ENCODE results near the gene SLC9A7. TPM values are rescaled to one million over a fixed set of nuclear protein-coding genes. Genes with fewer than 3 reads are reported as not detected.

Gene SLC9A7
- total RNA-seq, 2 experiments from 2014 or later = 5.3 to 7.4 TPM

DNA sequence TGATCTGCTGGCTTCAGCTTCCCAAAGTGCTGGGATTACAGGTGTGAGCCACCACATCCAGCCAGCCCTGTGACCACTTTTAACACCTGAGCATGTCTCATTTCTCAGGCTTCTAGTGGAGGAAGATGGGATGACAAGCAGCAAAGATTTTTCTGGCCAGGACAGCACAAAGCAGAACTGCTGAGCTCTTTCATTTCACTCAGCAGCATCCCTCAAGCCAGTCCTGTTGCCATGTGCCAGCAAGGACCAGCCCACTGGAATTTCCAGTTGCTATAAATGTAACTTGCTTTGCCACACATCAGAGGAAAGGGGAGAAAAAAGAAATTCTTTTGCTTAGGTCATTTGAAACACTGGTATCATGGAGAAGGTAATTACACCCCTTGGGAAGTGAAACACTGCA lies 75.9 kb downstream of the SLC9A7 start:
- peaks cover 5% of the 10 kb centered on the region for H3K4me1 Mint-ChIP-seq
- no peaks in the 10 kb centered on the region for H3K9me3 Mint-ChIP-seq
- H3K27ac Mint-ChIP-seq = no peak overlapping the region
- no peak overlapping the region for H3K4me3 Mint-ChIP-seq
- DNase-seq = no peak
- H3K27me3 Mint-ChIP-seq = no peaks in the 10 kb centered on the region
- ChIA-PET POLR2A (no interaction called here), CTCF (interaction anchor here (0.6 kb wide), 1 partner anchor 134 kb away, joined by 3 read pairs; no protein-coding TSS in a partner anchor)
- H3K36me3 Mint-ChIP-seq (ENCODE audit: low read depth) = no peaks in the 10 kb centered on the region

DNA sequence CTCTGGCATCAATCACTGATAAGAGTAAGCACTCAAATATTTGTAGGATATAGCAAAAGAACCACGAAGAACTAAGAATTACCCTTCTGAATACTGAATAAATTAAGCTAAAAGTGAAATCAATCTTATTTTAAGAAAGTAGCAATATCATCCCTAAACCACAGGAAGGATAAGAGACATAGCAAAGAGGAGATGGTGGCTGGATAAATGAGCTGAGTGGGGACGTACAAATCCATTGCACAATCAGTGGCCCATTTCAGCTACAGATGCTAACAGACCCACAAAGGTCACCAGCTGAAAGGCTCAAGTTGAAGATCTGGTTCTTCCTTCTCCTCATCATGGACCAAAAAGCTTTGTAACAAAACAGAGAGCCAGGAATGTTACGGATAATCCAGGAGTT lies 77.1 kb downstream of the SLC9A7 start:
- DNase-seq = no peak
- POLR2A ChIA-PET = interaction anchor here (0.6 kb wide), 1 partner anchor 180 kb away, joined by 3 read pairs; no protein-coding TSS in a partner anchor
- Mint-ChIP-seq H3K4me1 (peaks cover 5% of the 10 kb centered on the region), H3K9me3 (no peaks in the 10 kb centered on the region), H3K4me3 (no peak overlapping the region), H3K36me3 (ENCODE audit: low read depth) (no peaks in the 10 kb centered on the region), H3K27me3 (no peaks in the 10 kb centered on the region), H3K27ac (no peak overlapping the region)
- CTCF ChIA-PET = interaction anchor here (1.0 kb wide), 1 partner anchor 29 kb away, joined by 3 read pairs; no protein-coding TSS in a partner anchor

DNA sequence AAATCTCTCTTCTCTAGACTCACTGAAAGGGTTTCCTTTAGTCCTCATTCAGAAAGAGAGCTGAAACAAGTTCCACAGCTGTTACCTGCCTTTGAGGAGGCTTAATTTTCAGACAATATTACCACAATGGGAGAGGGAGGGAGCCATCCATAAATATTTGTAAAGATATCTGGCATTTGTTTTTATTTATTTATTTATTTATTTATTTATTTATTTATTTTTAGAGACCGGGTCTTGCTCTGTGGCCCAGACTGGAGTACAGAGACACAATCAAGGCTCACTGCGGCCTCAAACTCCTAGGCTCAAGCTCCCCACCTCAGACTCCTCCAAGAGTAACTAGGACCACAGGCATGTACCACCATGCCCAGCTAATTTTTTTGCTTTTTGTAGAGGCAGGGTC lies 80.7 kb downstream of the SLC9A7 start:
- CTCF ChIA-PET = no interaction called here
- peaks cover 3% of the 10 kb centered on the region for H3K4me1 Mint-ChIP-seq
- H3K9me3 Mint-ChIP-seq = no peaks in the 10 kb centered on the region
- H3K27ac Mint-ChIP-seq = no peak overlapping the region
- no peaks in the 10 kb centered on the region for H3K36me3 Mint-ChIP-seq (ENCODE audit: low read depth)
- no peak for DNase-seq
- H3K27me3 Mint-ChIP-seq = no peaks in the 10 kb centered on the region
- POLR2A ChIA-PET = no interaction called here
- no peak overlapping the region for H3K4me3 Mint-ChIP-seq

DNA sequence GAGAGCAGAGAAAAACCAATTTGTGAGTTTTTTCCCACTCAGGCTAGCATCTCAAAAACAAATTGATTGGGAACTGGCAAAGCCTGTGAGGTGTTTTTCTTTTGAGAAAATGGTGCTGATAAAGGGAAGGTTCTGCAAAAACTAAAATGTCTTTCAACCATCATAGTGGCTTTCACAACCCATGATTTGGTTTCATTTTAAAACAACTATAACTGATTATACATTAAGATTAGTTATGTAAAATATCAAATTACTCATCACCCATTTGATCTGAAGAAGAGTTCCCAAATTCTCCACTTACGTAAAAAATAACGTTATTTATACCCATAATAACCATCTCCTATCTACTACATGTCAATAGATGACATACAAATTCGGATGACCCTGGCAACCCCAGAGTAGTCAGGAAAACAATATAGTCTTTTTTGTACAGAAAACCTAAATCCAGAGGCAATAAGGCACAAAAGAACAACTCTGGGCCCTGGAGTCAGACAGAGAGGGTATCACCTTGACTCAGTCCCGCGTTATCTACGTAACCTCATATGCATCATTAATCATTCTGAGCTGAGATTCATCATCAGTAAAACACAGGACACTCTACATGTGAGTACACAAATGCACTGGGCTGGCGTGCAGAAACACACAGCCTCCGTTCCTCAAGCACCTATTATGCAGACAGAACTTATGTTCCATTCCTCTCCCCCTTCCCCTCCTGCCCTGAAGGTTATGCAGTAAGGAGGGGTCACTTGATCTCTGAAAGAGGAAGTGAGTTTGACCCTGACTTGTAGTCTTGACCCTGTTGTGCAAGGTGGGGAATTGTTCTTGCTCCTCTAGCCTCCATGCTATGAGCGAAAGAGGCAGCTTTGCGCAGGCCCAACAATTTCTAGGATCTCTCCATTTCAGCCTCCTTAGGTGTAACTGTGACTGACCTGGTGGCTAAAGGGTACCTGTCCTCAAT lies 82.2 kb downstream of the SLC9A7 start:
- peaks cover 3% of the 10 kb centered on the region for H3K4me1 Mint-ChIP-seq
- no peaks in the 10 kb centered on the region for H3K27me3 Mint-ChIP-seq
- H3K9me3 Mint-ChIP-seq = no peaks in the 10 kb centered on the region
- CTCF ChIA-PET = no interaction called here
- no peak for DNase-seq
- no peak overlapping the region for H3K27ac Mint-ChIP-seq
- POLR2A ChIA-PET = no interaction called here
- H3K4me3 Mint-ChIP-seq = no peak overlapping the region
- H3K36me3 Mint-ChIP-seq (ENCODE audit: low read depth) = no peaks in the 10 kb centered on the region

DNA sequence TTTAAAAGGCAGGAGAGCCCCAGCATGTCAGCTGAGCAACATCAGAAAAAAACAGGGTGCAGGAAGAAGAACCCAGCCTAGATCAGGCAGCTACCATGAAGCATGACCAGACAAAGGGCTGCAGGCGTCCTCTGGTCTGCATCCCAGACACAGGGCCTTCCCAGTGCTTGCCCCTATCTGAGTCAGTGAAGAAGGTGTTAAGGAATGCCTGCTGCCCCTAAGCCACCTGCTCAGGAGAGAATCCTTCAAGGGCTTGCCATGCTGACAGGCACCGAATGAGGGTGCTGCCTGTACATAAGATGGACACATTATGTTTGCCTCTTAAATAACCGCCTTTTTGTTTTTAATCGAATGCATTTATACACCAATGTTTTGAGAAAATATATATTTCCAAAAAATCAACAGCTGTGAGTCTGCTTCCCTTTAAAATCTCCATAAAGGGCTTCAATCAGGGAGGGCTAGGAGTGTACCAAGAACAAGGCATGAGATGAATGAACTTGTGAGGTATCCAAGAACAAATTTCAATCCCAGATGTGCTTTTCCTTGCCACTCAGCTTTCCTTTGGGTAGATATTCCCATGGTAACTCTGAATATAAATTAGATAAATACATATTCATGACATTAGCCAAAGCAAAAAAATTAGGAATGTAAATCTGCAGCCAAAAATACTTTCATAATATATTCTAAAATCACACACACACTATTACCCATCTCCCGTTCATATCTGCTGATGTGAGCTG lies 85.1 kb downstream of the SLC9A7 start:
- no peaks in the 10 kb centered on the region for H3K9me3 Mint-ChIP-seq
- H3K27ac Mint-ChIP-seq = no peak overlapping the region
- no peak overlapping the region for H3K4me3 Mint-ChIP-seq
- H3K27me3 Mint-ChIP-seq = no peaks in the 10 kb centered on the region
- ChIA-PET CTCF (interaction anchor here (0.7 to 1.4 kb wide), 3 partner anchors 20 to 44 kb away, joined by 3 read pairs; no protein-coding TSS in a partner anchor), POLR2A (no interaction called here)
- no peaks in the 10 kb centered on the region for H3K36me3 Mint-ChIP-seq (ENCODE audit: low read depth)
- peaks cover 3% of the 10 kb centered on the region for H3K4me1 Mint-ChIP-seq
- no peak for DNase-seq

GRCh38 chrX:46670316-46670715 lies 88.6 kb downstream of the SLC9A7 start:
- H3K4me3 Mint-ChIP-seq = no peak overlapping the region
- ChIA-PET POLR2A (no interaction called here), CTCF (no interaction called here)
- no peak overlapping the region for H3K27ac Mint-ChIP-seq
- no peaks in the 10 kb centered on the region for H3K27me3 Mint-ChIP-seq
- H3K4me1 Mint-ChIP-seq = peaks cover 5% of the 10 kb centered on the region
- DNase-seq = no peak
- H3K36me3 Mint-ChIP-seq (ENCODE audit: low read depth) = peaks cover 1% of the 10 kb centered on the region
- H3K9me3 Mint-ChIP-seq = no peaks in the 10 kb centered on the region

DNA sequence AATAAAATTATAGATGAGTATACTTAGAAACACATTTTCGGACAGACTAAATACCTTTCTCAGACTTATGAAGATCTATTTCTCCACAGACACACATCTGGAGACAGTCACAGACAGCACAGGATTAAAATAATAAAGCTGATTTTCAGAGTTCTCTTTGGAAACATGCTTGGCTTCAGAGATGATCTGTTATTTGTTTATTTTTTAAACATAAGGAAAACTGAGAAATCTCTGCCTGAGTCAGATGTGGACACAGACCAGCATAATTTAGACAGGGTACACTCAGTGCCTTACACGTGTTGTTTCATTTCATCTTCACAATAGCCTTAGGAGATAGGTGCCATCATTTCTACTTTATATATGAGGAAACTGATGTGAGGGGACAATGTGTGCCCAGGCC lies 92.1 kb downstream of the SLC9A7 start:
- H3K4me1 Mint-ChIP-seq = peaks cover 18% of the 10 kb centered on the region
- CTCF ChIA-PET = interaction anchor here (0.5 kb wide), 1 partner anchor 113 kb away, joined by 3 read pairs; no protein-coding TSS in a partner anchor
- POLR2A ChIA-PET = no interaction called here

GRCh38 chrX:46665232-46666152 lies 93.4 kb downstream of the SLC9A7 start:
- H3K27ac Mint-ChIP-seq = no peak overlapping the region
- peaks cover 5% of the 10 kb centered on the region for H3K36me3 Mint-ChIP-seq (ENCODE audit: low read depth)
- CTCF ChIA-PET = no interaction called here
- no peak overlapping the region for H3K4me3 Mint-ChIP-seq
- H3K27me3 Mint-ChIP-seq = no peaks in the 10 kb centered on the region
- peaks cover 18% of the 10 kb centered on the region for H3K4me1 Mint-ChIP-seq
- peaks cover 4% of the 10 kb centered on the region for H3K9me3 Mint-ChIP-seq
- DNase-seq = no peak
- POLR2A ChIA-PET = no interaction called here

More for the DNA sequence above, 92.1 kb downstream of the SLC9A7 start:
- H3K4me3 Mint-ChIP-seq = no peak overlapping the region
- no peak overlapping the region for H3K27ac Mint-ChIP-seq
- H3K9me3 Mint-ChIP-seq = peaks cover 4% of the 10 kb centered on the region
- no peaks in the 10 kb centered on the region for H3K27me3 Mint-ChIP-seq
- DNase-seq = no peak
- peaks cover 5% of the 10 kb centered on the region for H3K36me3 Mint-ChIP-seq (ENCODE audit: low read depth)

- DNase-seq = no peak
- Mint-ChIP-seq H3K36me3 (ENCODE audit: low read depth) (peaks cover 3% of the 10 kb centered on the region), H3K27me3 (no peaks in the 10 kb centered on the region), H3K4me1 (peaks cover 18% of the 10 kb centered on the region), H3K27ac (no peak overlapping the region), H3K9me3 (peaks cover 4% of the 10 kb centered on the region), H3K4me3 (no peak overlapping the region)
- ChIA-PET POLR2A (no interaction called here), CTCF (no interaction called here)
These were observed 96.5 kb downstream of the SLC9A7 start for GRCh38 chrX:46662188-46662958.

- no peak overlapping the region for H3K4me3 Mint-ChIP-seq
- DNase-seq = no peak
- H3K4me1 Mint-ChIP-seq = peaks cover 16% of the 10 kb centered on the region
- H3K27ac Mint-ChIP-seq = no peak overlapping the region
- ChIA-PET POLR2A (no interaction called here), CTCF (interaction anchor here (0.7 to 1.0 kb wide), 3 partner anchors 20 to 588 kb away, joined by 3 read pairs; no protein-coding TSS in a partner anchor)
- no peaks in the 10 kb centered on the region for H3K36me3 Mint-ChIP-seq (ENCODE audit: low read depth)
- H3K27me3 Mint-ChIP-seq = no peaks in the 10 kb centered on the region
- no peaks in the 10 kb centered on the region for H3K9me3 Mint-ChIP-seq
These were observed 105.4 kb downstream of the SLC9A7 start for GRCh38 chrX:46653482-46653881.

DNA sequence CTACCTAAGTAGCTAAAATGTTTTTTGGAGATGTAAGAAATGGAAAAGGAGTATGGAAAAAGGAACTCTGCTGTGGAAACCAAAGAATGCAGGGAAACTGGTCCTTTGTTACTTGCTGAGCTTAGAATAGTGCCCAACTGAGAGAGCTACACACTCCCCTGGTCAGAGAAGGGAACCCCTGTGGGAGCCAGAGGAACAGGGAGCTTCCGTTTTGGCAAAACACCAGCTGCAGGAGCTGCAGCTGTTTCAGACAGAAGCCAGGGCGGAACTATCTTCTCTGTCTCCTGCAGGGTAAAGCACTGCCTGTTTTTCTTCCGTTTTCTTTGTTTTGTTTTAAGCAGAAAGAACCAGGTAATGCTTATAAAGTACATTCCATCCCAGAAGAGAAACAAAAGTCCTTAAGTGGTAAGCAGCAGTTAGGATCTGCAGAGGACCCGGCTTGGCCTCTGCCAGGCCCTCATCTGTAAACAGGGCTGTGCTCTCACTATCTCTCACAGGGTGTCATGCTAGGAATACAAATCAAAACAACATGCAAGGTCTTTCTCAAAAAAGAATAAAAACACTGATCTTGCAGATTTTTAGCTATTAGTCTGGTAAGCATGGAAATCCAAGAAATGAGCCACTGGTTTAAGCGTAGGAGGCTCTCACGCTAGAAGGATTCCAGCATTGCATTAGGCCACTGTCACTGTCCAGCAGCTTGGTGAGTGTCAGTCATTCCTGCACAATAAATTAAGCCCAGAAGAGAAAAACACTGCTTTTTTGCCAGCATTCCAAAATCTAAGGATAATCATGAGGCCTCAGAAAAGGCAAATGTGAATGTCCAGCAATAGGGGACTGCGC lies 109.3 kb downstream of the SLC9A7 start:
- Mint-ChIP-seq H3K27me3 (no peaks in the 10 kb centered on the region), H3K4me1 (peaks cover 24% of the 10 kb centered on the region), H3K36me3 (ENCODE audit: low read depth) (peaks cover 5% of the 10 kb centered on the region), H3K9me3 (no peaks in the 10 kb centered on the region), H3K27ac (no peak overlapping the region), H3K4me3 (no peak overlapping the region)
- ChIA-PET CTCF (no interaction called here), POLR2A (no interaction called here)
- no peak for DNase-seq

Measured in activated CD4-positive, alpha-beta T cell treated with anti-CD3 and anti-CD28 coated beads, Interleukin-2, amount 10 ng/mL, durations not matched to agents 7 days and 5 days (primary cell).